H1 (cell line): ENCODE measurements around the gene EMC10. TPM values are rescaled to one million over a fixed set of nuclear protein-coding genes. Genes with fewer than 3 reads are reported as not detected.

Experiments used
- CTCF ChIA-PET: fragments of 300-600 bp; sonication (Branson Sonifier 250); formaldehyde crosslinking; loops from one replicate; lab custom pipeline; 2021; ENCODE audit not compliant: partially characterized antibody; lab: Charles Lee
- POLR2A ChIA-PET: fragments of 300-600 bp; sonication (Branson Sonifier 250); formaldehyde crosslinking; loops from one replicate; lab custom pipeline; 2021; ENCODE audit warnings: inconsistent platforms; ENCODE audit not compliant: partially characterized antibody; lab: Charles Lee
- DNase-seq, 2 experiments: peaks; one replicate each; pipeline versions ENCODE4 v3.0.0 to v3.0.0-alpha.2; 2010 to 2022; ENCODE audit warnings: low spot score in 2 of 2, low read depth in 1 of 2, mixed read lengths in 1 of 2
- FAIRE-seq: peaks from 2 replicates; lab custom pipeline; 2011; peaks lifted over from hg19 to GRCh38; lab: Jason Lieb, UNC
- H2AFZ ChIP-seq: 2 replicates; pipeline ENCODE4 v1.8.1; 2012; ENCODE audit warnings: low read length, inconsistent platforms
- H2AK5ac ChIP-seq: 2 replicates; pipeline ENCODE4 v1.6.1; 2013; ENCODE audit warnings: low read depth, low read length
- H2BK120ac ChIP-seq: replicated peaks from 2 replicates; pipeline ENCODE3; 2013; ENCODE audit warnings: low read depth, low read length, inconsistent platforms
- H2BK12ac ChIP-seq: 2 replicates; pipeline ENCODE4 v1.6.1; 2013; ENCODE audit warnings: low read depth, low read length
- H2BK15ac ChIP-seq: 2 replicates; pipeline ENCODE4 v1.6.1; 2013; ENCODE audit warnings: low read length
- H2BK20ac ChIP-seq: 2 replicates; pipeline ENCODE4 v1.6.1; 2013; ENCODE audit warnings: low read length
- H2BK5ac ChIP-seq: 2 replicates; pipeline ENCODE4 v1.6.1; 2013; ENCODE audit warnings: low read depth, low read length
- H3K14ac ChIP-seq: 2 replicates; pipeline ENCODE4 v1.6.1; 2013; ENCODE audit warnings: inconsistent platforms; ENCODE audit not compliant: insufficient read length
- H3K18ac ChIP-seq: 2 replicates; pipeline ENCODE4 v1.6.1; 2013; ENCODE audit warnings: low read length; ENCODE audit errors: extremely low read depth
- H3K23ac ChIP-seq: 2 replicates; pipeline ENCODE4 v1.6.1; 2013; ENCODE audit warnings: inconsistent platforms; ENCODE audit not compliant: insufficient read length
- H3K23me2 ChIP-seq: 2 replicates; pipeline ENCODE4 v1.6.1; 2013; ENCODE audit warnings: low read depth, low read length
- H3K27ac ChIP-seq: 2 replicates; pipeline ENCODE4 v1.6.1; 2011; ENCODE audit warnings: low read depth, low read length, inconsistent platforms
- H3K27me3 ChIP-seq, 4 experiments: replicated peaks in 1 of 4; 1 replicate in 1 of 4; 2 replicates in 3 of 4; pipeline versions ENCODE4 v1.6.1 to v1.8.1; 2011 to 2013; ENCODE audit warnings: low read length in 3 of 4, mild to moderate bottlenecking in 3 of 4, inconsistent platforms in 2 of 4, mixed read lengths in 2 of 4, moderate library complexity in 1 of 4; ENCODE audit not compliant: control insufficient read depth in 3 of 4, insufficient read depth in 3 of 4; ENCODE audit errors: extremely low read depth in 1 of 4
- H3K36me3 ChIP-seq, 4 experiments: 2 replicates each; pipeline versions ENCODE4 v1.6.1 to v1.8.1; 2011 to 2013; ENCODE audit warnings: mild to moderate bottlenecking in 4 of 4, low read length in 3 of 4, moderate library complexity in 2 of 4, control low read depth in 1 of 4, inconsistent platforms in 1 of 4; ENCODE audit not compliant: insufficient read depth in 4 of 4, control insufficient read depth in 2 of 4
- H3K4ac ChIP-seq: replicated peaks from 2 replicates; pipeline ENCODE3; 2013; ENCODE audit warnings: low read length, low read depth, mixed read lengths, inconsistent platforms; ENCODE audit not compliant: insufficient read length
- H3K4me1 ChIP-seq, 4 experiments: replicated peaks in 1 of 4; 1 replicate in 1 of 4; 2 replicates in 3 of 4; pipeline versions ENCODE4 v1.6.1 to v1.8.1; 2011 to 2013; ENCODE audit warnings: low read length in 3 of 4, inconsistent platforms in 2 of 4, mixed read lengths in 1 of 4; ENCODE audit not compliant: insufficient read depth in 4 of 4, control insufficient read depth in 3 of 4
- H3K4me2 ChIP-seq, 2 experiments: 2 replicates each; pipeline versions ENCODE4 v1.6.1 to v1.8.1; 2011 to 2013; ENCODE audit warnings: low read depth in 2 of 2, low read length in 2 of 2, control low read depth in 1 of 2, inconsistent platforms in 1 of 2, mild to moderate bottlenecking in 1 of 2; ENCODE audit not compliant: insufficient read depth in 1 of 2
- H3K4me3 ChIP-seq, 4 experiments: fragments of 200-600, 300-600 bp in 1 of 4; sonication (generic), shearing (Covaris generic), sonication (Bioruptor Twin) in 1 of 4; 2 replicates each; pipeline versions ENCODE4 v1.5.1 to v1.8.1; 2011 to 2016; ENCODE audit warnings: low read length in 4 of 4, low read depth in 3 of 4, control low read depth in 2 of 4, inconsistent platforms in 2 of 4, mild to moderate bottlenecking in 2 of 4, mixed read lengths in 1 of 4, moderate library complexity in 1 of 4; ENCODE audit not compliant: insufficient read depth in 2 of 4; ENCODE audit errors: extremely low read depth in 1 of 4
- H3K56ac ChIP-seq: replicated peaks from 2 replicates; pipeline ENCODE3; 2013; ENCODE audit warnings: low read depth, mild to moderate bottlenecking, mixed read lengths, low read length, inconsistent platforms; ENCODE audit not compliant: insufficient read length
- H3K79me1 ChIP-seq: 2 replicates; pipeline ENCODE4 v1.6.1; 2013; ENCODE audit warnings: low read depth, low read length, control low read depth
- H3K79me2 ChIP-seq, 2 experiments: 2 replicates each; pipeline versions ENCODE4 v1.6.1 to v1.8.1; 2012 to 2013; ENCODE audit warnings: low read length in 2 of 2, mild to moderate bottlenecking in 2 of 2, inconsistent platforms in 1 of 2; ENCODE audit not compliant: insufficient read depth in 2 of 2, control insufficient read depth in 1 of 2
- H3K9ac ChIP-seq, 4 experiments: replicated peaks in 1 of 4; 1 replicate in 1 of 4; 2 replicates in 3 of 4; pipeline versions ENCODE4 v1.6.1 to v1.8.1; 2011 to 2013; ENCODE audit warnings: low read depth in 3 of 4, low read length in 3 of 4, control low read depth in 2 of 4, mild to moderate bottlenecking in 2 of 4, moderate library complexity in 2 of 4, inconsistent platforms in 1 of 4; ENCODE audit errors: extremely low read depth in 1 of 4
- H3K9me3 ChIP-seq, 2 experiments: 2 replicates each; pipeline versions ENCODE4 v1.6.1 to v1.8.1; 2012 to 2013; ENCODE audit warnings: mild to moderate bottlenecking in 2 of 2, moderate library complexity in 2 of 2, control low read depth in 1 of 2, inconsistent platforms in 1 of 2, low read depth in 1 of 2, low read length in 1 of 2, mixed read lengths in 1 of 2; ENCODE audit not compliant: insufficient read depth in 2 of 2
- H4K20me1 ChIP-seq, 2 experiments: replicated peaks in 1 of 2; 2 replicates each; pipeline versions ENCODE3 to v1.8.1; 2011 to 2013; ENCODE audit warnings: inconsistent platforms in 2 of 2, low read length in 2 of 2, mild to moderate bottlenecking in 1 of 2; ENCODE audit not compliant: insufficient read depth in 2 of 2, control insufficient read depth in 1 of 2
- H4K5ac ChIP-seq: 2 replicates; pipeline ENCODE4 v1.6.1; 2013; ENCODE audit warnings: low read length, low read depth, mixed read lengths, inconsistent platforms; ENCODE audit not compliant: insufficient read length
- H4K8ac ChIP-seq: 2 replicates; pipeline ENCODE4 v1.8.0; 2013; ENCODE audit warnings: mild to moderate bottlenecking, moderate library complexity, low read length, inconsistent platforms; ENCODE audit not compliant: insufficient read depth; ENCODE audit errors: extremely low read depth
- H4K91ac ChIP-seq: replicated peaks from 2 replicates; pipeline ENCODE3; 2013; ENCODE audit warnings: low read length, mixed read lengths, inconsistent platforms; ENCODE audit not compliant: insufficient read length
- SIRT6 ChIP-seq: IDR thresholded peaks from one replicate; pipeline ENCODE4 v1.7.1; 2012; ENCODE audit warnings: low read length, inconsistent platforms
- SP4 ChIP-seq: IDR thresholded peaks from 2 replicates; pipeline ENCODE4 v1.6.1; 2012; ENCODE audit warnings: low read length, inconsistent platforms
- TAF1 ChIP-seq: IDR thresholded peaks from 2 replicates; pipeline ENCODE4 v1.6.1; 2011; ENCODE audit warnings: mild to moderate bottlenecking, low read depth, low read length
- WGBS, 2 experiments: shearing (Covaris generic) in 1 of 2; methylation state at CpG; one replicate each; pipeline versions ENCODE4 v1.1.6 to v1.1.7; 2013 to 2015; ENCODE audit warnings: low lambda C conversion rate in 2 of 2, mixed read lengths in 2 of 2, inconsistent platforms in 1 of 2, low coverage in 1 of 2, missing lambda C conversion rate in 1 of 2; ENCODE audit not compliant: insufficient replicate concordance in 2 of 2, insufficient coverage in 1 of 2, insufficient read length in 1 of 2; ENCODE audit errors: extremely low coverage in 1 of 2, missing lambda C conversion rate in 1 of 2; 5-methylcytosine and 5-hydroxymethylcytosine counted together
- polyA plus RNA-seq, 7 experiments: library from polyadenylated mRNA; depleted of rRNA in 3 of 7; stranded (reverse) in 5 of 7; unstranded in 2 of 7; fragments of >200 nt in 5 of 7; fragments of 200-250 nt in 2 of 7; gene quantifications; 1 replicate in 5 of 7; 2 replicates in 1 of 7; 4 replicates in 1 of 7; pipeline versions ENCODE4 v1.2.1 to v1.2.3, GENCODE V29; 2011 to 2013; ENCODE audit warnings: missing spikeins in 2 of 7, mixed read lengths in 2 of 7
- total RNA-seq: library from RNA; stranded (reverse); fragmentation: NEBNext Ultra II Directional; extraction: Animal tissue kit (Norgen Biotek cat#: 25700); gene quantifications from 2 replicates; pipeline ENCODE4 v1.2.1, GENCODE V29; 2021

The EMC10 gene
- total and polyA plus RNA-seq, 2 of the 8 experiments (the other 6 are each of a cell fraction or from before 2014, with no cell fraction given), result 77.6 to 103 TPM

- WGBS, 2 experiments, result 94% methylated on average over 40 of the region's 40 CpGs; no CpG with 5 or more reads in 1 of the 2 experiments
Observed at GRCh38 chr19:50519006-50519575, 42.8 kb downstream of the EMC10 start.

More at GRCh38 chr19:50519006-50519575, 42.8 kb downstream of the EMC10 start:
- no peaks in the 10 kb centered on the region for H3K79me2 ChIP-seq
- H3K18ac ChIP-seq, result no peak overlapping the region
- no peak overlapping the region for H3K23ac ChIP-seq
- H3K4ac ChIP-seq, result no peak overlapping the region
- peaks cover 0 to 9% of the 10 kb centered on the region in 2 experiments for H4K20me1 ChIP-seq
- no peak overlapping the region for H4K91ac ChIP-seq
- H2BK5ac ChIP-seq, result no peak overlapping the region
- no peak for FAIRE-seq
- peaks cover 0 to 5% (median 2%) of the 10 kb centered on the region in 4 experiments; a peak in 5 of 7 replicates for H3K27me3 ChIP-seq
- no peak overlapping the region for H4K5ac ChIP-seq
- H2BK12ac ChIP-seq, result no peak overlapping the region
- no peaks in the 10 kb centered on the region for H3K79me1 ChIP-seq
- TF ChIP-seq SIRT6 (no peak), TAF1 (no peak), SP4 (no peak)
- TF ChIP-seq, all 59 proteins: peak for 0
- peak overlapping the region; percentile 53; the same call in 1 of the 2 replicates for H2AK5ac ChIP-seq
- CTCF ChIA-PET, result interaction anchor here (0.6 to 19.3 kb wide), 27 partner anchors 9 to 260 kb away, joined by 3 to 206 read pairs (median 4); partner anchors contain the start of gene SPIB
- no peak overlapping the region for H3K4me2 ChIP-seq
- no peak overlapping the region for H3K4me3 ChIP-seq
- no peak overlapping the region for H3K9ac ChIP-seq
- H2BK15ac ChIP-seq, result no peak overlapping the region
- H3K14ac ChIP-seq, result no peak overlapping the region
- no peaks in the 10 kb centered on the region; a peak in 1 of 4 replicates for H3K9me3 ChIP-seq
- H4K8ac ChIP-seq, result no peak overlapping the region
- H3K27ac ChIP-seq, result no peak overlapping the region
- POLR2A ChIA-PET, result interaction anchor here (1.5 kb wide), 1 partner anchor 34 kb away, joined by 3 read pairs; no protein-coding TSS in a partner anchor
- no peak overlapping the region for H2AFZ ChIP-seq
- no peak overlapping the region for H2BK20ac ChIP-seq
- no peak overlapping the region for H3K56ac ChIP-seq
- H3K36me3 ChIP-seq, result peaks cover 0 to 19% (median 0%) of the 10 kb centered on the region in 4 experiments; a peak in 2 of 8 replicates
- H3K23me2 ChIP-seq, result no peaks in the 10 kb centered on the region
- no peak for DNase-seq
- H2BK120ac ChIP-seq, result no peak overlapping the region
- peaks cover 0 to 3% (median 0%) of the 10 kb centered on the region in 4 experiments; a peak in 1 of 7 replicates for H3K4me1 ChIP-seq
